PC-9 (cell line): Measurements from ENCODE around the gene LYRM2. TPM values are rescaled to one million over a fixed set of nuclear protein-coding genes. Genes with fewer than 3 reads are reported as not detected.
A peak's percentile ranks its signal among the peaks of the same experiment; 100 is the strongest.

ENCODE experiments used
- BruUV-seq: library from RNA; stranded (reverse); fragments of 400-500 nt; replicated peaks from 2 replicates; lab custom pipeline; 2021; lab: Mats Ljungman, UMichigan
- CTCF ChIA-PET: fragments of 300-600 bp; sonication (Branson Sonifier 250); formaldehyde crosslinking; loops from one replicate; lab custom pipeline; 2022; ENCODE audit warnings: antibody characterized with exemption; lab: Charles Lee
- POLR2A ChIA-PET: fragments of 300-600 bp; sonication (Branson Sonifier 250); formaldehyde crosslinking; loops from one replicate; lab custom pipeline; 2022; ENCODE audit warnings: antibody characterized with exemption; ENCODE audit not compliant: unreplicated experiment; lab: Charles Lee
- DNase-seq, 2 experiments: peaks; one replicate each; pipeline versions ENCODE4 v3.0.0 to v3.0.0-alpha.2; 2015 to 2022; ENCODE audit warnings: mixed read lengths in 1 of 2
- H2AFZ ChIP-seq: fragments of 200-600 bp; sonication (generic); 2 replicates; pipeline ENCODE4 v1.8.1; 2017; ENCODE audit warnings: antibody characterized with exemption
- H3F3A ChIP-seq: fragments of 200-600 bp; sonication (generic); 2 replicates; pipeline ENCODE4 v1.8.1; 2017; ENCODE audit warnings: antibody characterized with exemption, mild to moderate bottlenecking, low read depth; ENCODE audit not compliant: insufficient read depth
- H3K27ac ChIP-seq: fragments of 200-600 bp; sonication (generic); 2 replicates; pipeline ENCODE4 v1.6.1; 2016; ENCODE audit warnings: mixed run types
- H3K27me3 ChIP-seq: fragments of 200-600 bp; sonication (generic); 2 replicates; pipeline ENCODE4 v1.6.1; 2016; ENCODE audit warnings: low read depth, mixed run types; ENCODE audit not compliant: insufficient read depth
- H3K36me3 ChIP-seq: fragments of 200-600 bp; sonication (generic); 2 replicates; pipeline ENCODE4 v1.6.1; 2016; ENCODE audit warnings: low read depth, mixed run types
- H3K4me1 ChIP-seq: fragments of 200-600 bp; sonication (generic); replicated peaks from 2 replicates; pipeline ENCODE4 v1.6.1; 2016; ENCODE audit warnings: mixed run types; ENCODE audit not compliant: insufficient read depth
- H3K4me2 ChIP-seq: fragments of 200-600 bp; sonication (generic); 2 replicates; pipeline ENCODE4 v1.6.1; 2017; ENCODE audit warnings: mixed run types
- H3K4me3 ChIP-seq: fragments of 200-600 bp; sonication (generic); 2 replicates; pipeline ENCODE4 v1.6.1; 2016; ENCODE audit warnings: mixed run types
- H3K79me2 ChIP-seq: fragments of 200-600 bp; sonication (generic); 2 replicates; pipeline ENCODE4 v1.6.1; 2017; ENCODE audit warnings: low read depth, mixed run types
- H3K9me2 ChIP-seq: fragments of 200-600 bp; sonication (generic); 2 replicates; pipeline ENCODE4 v1.8.1; 2017; ENCODE audit warnings: mild to moderate bottlenecking; ENCODE audit not compliant: insufficient read depth
- H3K9me3 ChIP-seq: fragments of 200-600 bp; sonication (generic); 2 replicates; pipeline ENCODE4 v1.8.1; 2016; ENCODE audit warnings: low read depth; ENCODE audit not compliant: insufficient read depth
- H4K20me1 ChIP-seq: fragments of 200-600 bp; sonication (generic); 2 replicates; pipeline ENCODE4 v1.8.1; 2017; ENCODE audit not compliant: insufficient read depth
- CTCF ChIP-seq: fragments of 200-600 bp; sonication (generic); conservative IDR thresholded peaks from 2 replicates; pipeline ENCODE4 v1.6.1; 2017; ENCODE audit warnings: mixed run types, antibody characterized with exemption, mild to moderate bottlenecking, moderate library complexity
- EZH2 ChIP-seq: fragments of 200-600 bp; sonication (generic); IDR thresholded peaks from 2 replicates; pipeline ENCODE4 v1.8.0; 2017; ENCODE audit warnings: antibody characterized with exemption, low read depth
- intact Hi-C: fragments of 100-400 bp; cut with micrococcal nuclease; formaldehyde crosslinking; loops from one replicate; pipeline ENCODE4 v1.10.0; 2022; ENCODE audit not compliant: unreplicated experiment
- total RNA-seq: library from RNA; stranded (reverse); gene quantifications from 2 replicates; pipeline ENCODE4 v1.2.3, GENCODE V29; 2021

Gene LYRM2
- total RNA-seq, 1 experiment from 2014 or later = 24.2 TPM

- Histone ChIP-seq H3K9me3 (no peaks in the 10 kb centered on the region), H3K9me2 (no peaks in the 10 kb centered on the region), H3K27ac (no peak overlapping the region), H3F3A (no peaks in the 10 kb centered on the region), H4K20me1 (no peaks in the 10 kb centered on the region), H3K4me3 (no peak overlapping the region), H3K27me3 (no peaks in the 10 kb centered on the region), H3K36me3 (no peaks in the 10 kb centered on the region), H3K4me2 (no peak overlapping the region), H2AFZ (no peak overlapping the region), H3K4me1 (peaks cover 8% of the 10 kb centered on the region), H3K79me2 (no peaks in the 10 kb centered on the region)
- no TSS peak for BruUV-seq
- no peak for TF ChIP-seq EZH2
- no peak for TF ChIP-seq CTCF
- ChIA-PET CTCF (no interaction called here), POLR2A (no interaction called here)
- peak; percentile 5 to 77 for DNase-seq
- intact Hi-C loops = no loop called here
These were observed 110.9 kb downstream of the LYRM2 start for GRCh38 chr6:89527634-89528033.

GRCh38 chr6:89526563-89526869 lies 112.0 kb downstream of the LYRM2 start:
- Histone ChIP-seq H2AFZ (no peak overlapping the region), H3F3A (no peaks in the 10 kb centered on the region), H3K4me2 (no peak overlapping the region), H3K9me2 (no peaks in the 10 kb centered on the region), H3K9me3 (no peaks in the 10 kb centered on the region), H3K79me2 (no peaks in the 10 kb centered on the region), H3K27ac (no peak overlapping the region), H3K4me1 (peaks cover 8% of the 10 kb centered on the region), H3K4me3 (no peak overlapping the region), H3K36me3 (no peaks in the 10 kb centered on the region), H3K27me3 (no peaks in the 10 kb centered on the region), H4K20me1 (no peaks in the 10 kb centered on the region)
- TF ChIP-seq EZH2 = no peak
- TF ChIP-seq CTCF = no peak
- DNase-seq = no peak
- ChIA-PET CTCF (no interaction called here), POLR2A (no interaction called here)
- intact Hi-C loops = no loop called here
- no TSS peak for BruUV-seq

GRCh38 chr6:89525786-89526562 lies 112.6 kb downstream of the LYRM2 start:
- no TSS peak for BruUV-seq
- H3K27me3 ChIP-seq = no peaks in the 10 kb centered on the region
- no peaks in the 10 kb centered on the region for H3F3A ChIP-seq
- POLR2A ChIA-PET = no interaction called here
- TF ChIP-seq CTCF = no peak
- no peak for TF ChIP-seq EZH2
- no peaks in the 10 kb centered on the region for H3K9me2 ChIP-seq
- no peak overlapping the region for H3K4me2 ChIP-seq
- H2AFZ ChIP-seq = no peak overlapping the region
- no peak for DNase-seq
- H3K4me1 ChIP-seq = peaks cover 8% of the 10 kb centered on the region
- no peak overlapping the region for H3K27ac ChIP-seq
- no peak overlapping the region for H3K4me3 ChIP-seq
- H4K20me1 ChIP-seq = no peaks in the 10 kb centered on the region
- H3K79me2 ChIP-seq = no peaks in the 10 kb centered on the region
- CTCF ChIA-PET = no interaction called here
- intact Hi-C loops = no loop called here
- H3K9me3 ChIP-seq = no peaks in the 10 kb centered on the region
- H3K36me3 ChIP-seq = no peaks in the 10 kb centered on the region
